K562 (cell line): ENCODE results near the gene IFNA8.

ENCODE experiments used
- CHD4 ChIP-seq: fragments of 200-600 bp; sonication (generic); IDR thresholded peaks from 3 replicates; pipeline ENCODE4 v1.6.1; 2012; ENCODE audit warnings: low read depth, mild to moderate bottlenecking, mixed read lengths, low read length, inconsistent platforms; ENCODE audit not compliant: insufficient read depth, insufficient replicate concordance, poor library complexity, severe bottlenecking
- ZNF436 ChIP-seq: fragments of 250-450, 450-650 bp; sonication (Bioruptor Pico); formaldehyde crosslinking; IDR thresholded peaks from 2 replicates; pipeline ENCODE4 v1.7.0; 2020; ENCODE audit warnings: mild to moderate bottlenecking

- TF ChIP-seq ZNF436 (CRISPR knock-in tag): no peak
- no peak for TF ChIP-seq CHD4
Measured at GRCh38 chr9:21395778-21396717, 12.9 kb upstream of the IFNA8 start.
